Right cardiac atrium (tissue), 5 donors: ENCODE data around the gene SFMBT2. TPM values are rescaled to one million over a fixed set of nuclear protein-coding genes. Genes with fewer than 3 reads are reported as not detected.
"Not testable (repeated sequence)": the region's sequence is repeated elsewhere in the genome, so short reads cannot be mapped to it uniquely, and the experiment has no call there.

Experiments
- ATAC-seq, 2 donors: fragments of 200-7000 bp; cut with Tn5 transposase; one replicate each; pipeline versions ENCODE4 v1.8.0 to v1.9.1; 2020; ENCODE audit warnings: moderate library complexity in 2 of 2, mild to moderate bottlenecking in 1 of 2
- DNase-seq, 3 donors: peaks; one replicate each; pipeline ENCODE4 v3.0.0-alpha.2; 2020
- H3K27ac ChIP-seq: one replicate; pipeline ENCODE4 v1.5.1; 2013; ENCODE audit warnings: mild to moderate bottlenecking, low read length, control low read depth, moderate library complexity
- H3K27me3 ChIP-seq: one replicate; pipeline ENCODE4 v1.6.1; 2013; ENCODE audit not compliant: control insufficient read depth, insufficient read depth
- H3K4me1 ChIP-seq: one replicate; pipeline ENCODE4 v1.6.1; 2013; ENCODE audit warnings: low read length; ENCODE audit not compliant: control insufficient read depth, insufficient read depth
- H3K4me3 ChIP-seq: one replicate; pipeline ENCODE4 v1.5.1; 2013; ENCODE audit warnings: low read length, control low read depth
- H3K9me3 ChIP-seq: one replicate; pipeline ENCODE4 v1.6.1; 2013; ENCODE audit warnings: low read length; ENCODE audit not compliant: control insufficient read depth
- WGBS: extraction: QIAGEN DNeasy Blood & Tissue Kit; methylation state at CpG from one replicate; pipeline ENCODE4 v1.1.7; 2013; 5-methylcytosine and 5-hydroxymethylcytosine counted together
- intact Hi-C, 4 donors: fragments of 100-400 bp; cut with DNase I; formaldehyde crosslinking; loops; one replicate each; pipeline versions ENCODE4 v1.11.0 to v1.14.0; 2022 to 2023
- polyA plus RNA-seq: library from polyadenylated mRNA; stranded (reverse); fragments of 200-250 nt; gene quantifications from one replicate; pipeline ENCODE4 v1.2.3, GENCODE V29; 2013
- total RNA-seq, 4 donors: library from RNA; stranded (reverse); fragmentation: NEBNext Ultra II Directional; extraction: Animal tissue kit (Norgen Biotek cat#: 25700); gene quantifications; one replicate each; pipeline ENCODE4 v1.2.1, GENCODE V29; 2021
- donor health status: healthy with polysubstance abuse.
- donor health status: DM: no; HTN: yes; CAD: no.
- donor health status: DM: no; HTN: no; CAD: no.
- donor health status: DM: no; HTN: yes; CAD: no; lungs with severe emphysema.
- donor health status: DM: yes; HTN: yes; CAD: no.

Gene SFMBT2
- total and polyA plus RNA-seq, 5 donors: 3.3 to 12.9 (median 11.9) TPM

- Histone ChIP-seq H3K27ac (no peak overlapping the region), H3K4me3 (no peak overlapping the region), H3K9me3 (no peaks in the 10 kb centered on the region), H3K4me1 (peaks cover 2% of the 10 kb centered on the region), H3K27me3 (no peaks in the 10 kb centered on the region)
- DNase-seq (no peak), ATAC-seq (no peak)
- 91% methylated on average over 10 of the region's 10 CpGs for WGBS
- intact Hi-C loops: no loop called here
These were observed 217.9 kb downstream of the SFMBT2 start for GRCh38 chr10:7192831-7193361.

GRCh38 chr10:7192061-7192460 lies 218.8 kb downstream of the SFMBT2 start:
- peaks cover 2% of the 10 kb centered on the region for H3K4me1 ChIP-seq
- WGBS: 79% methylated on average over 9 of the region's 9 CpGs
- H3K4me3 ChIP-seq: no peak overlapping the region
- ATAC-seq: no peak
- H3K9me3 ChIP-seq: no peaks in the 10 kb centered on the region
- intact Hi-C loops: no loop called here
- no peak for DNase-seq
- no peaks in the 10 kb centered on the region for H3K27me3 ChIP-seq
- H3K27ac ChIP-seq: no peak overlapping the region

DNA sequence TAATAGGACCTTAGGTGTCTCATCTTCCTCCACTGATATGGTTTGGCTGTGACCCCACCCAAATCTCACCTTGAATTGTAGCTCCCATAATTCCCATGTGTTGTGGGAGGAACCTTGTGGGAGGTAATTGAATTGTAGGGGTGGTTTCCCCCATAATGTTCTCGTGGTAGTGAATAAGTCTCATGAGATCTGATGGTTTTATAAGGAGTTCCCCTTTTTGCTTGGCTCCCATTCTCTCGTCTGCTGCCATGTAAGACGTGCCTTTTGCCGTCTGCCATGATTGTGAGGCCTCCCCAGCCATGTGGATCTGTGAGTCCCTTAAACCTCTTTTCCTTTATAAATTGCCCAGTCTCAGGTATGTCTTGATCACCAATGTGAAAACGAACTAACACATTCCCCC lies 220.1 kb downstream of the SFMBT2 start:
- DNase-seq, intact Hi-C loops, H3K4me3 ChIP-seq, ATAC-seq, H3K9me3 ChIP-seq, H3K27ac ChIP-seq, H3K27me3 ChIP-seq, H3K4me1 ChIP-seq: not testable (repeated sequence)
- 91% methylated on average over 5 of the region's 5 CpGs for WGBS

GRCh38 chr10:7189909-7190308 lies 220.9 kb downstream of the SFMBT2 start:
- no peak overlapping the region for H3K4me3 ChIP-seq
- no peaks in the 10 kb centered on the region for H3K27me3 ChIP-seq
- intact Hi-C loops: no loop called here
- WGBS: 92% methylated on average over 11 of the region's 11 CpGs
- no peak overlapping the region for H3K27ac ChIP-seq
- DNase-seq (no peak), ATAC-seq (no peak)
- no peaks in the 10 kb centered on the region for H3K9me3 ChIP-seq
- H3K4me1 ChIP-seq: no peaks in the 10 kb centered on the region

- Histone ChIP-seq H3K4me3 (no peak overlapping the region), H3K4me1 (no peaks in the 10 kb centered on the region), H3K27ac (no peak overlapping the region), H3K27me3 (no peaks in the 10 kb centered on the region), H3K9me3 (no peaks in the 10 kb centered on the region)
- 63% methylated on average over 9 of the region's 9 CpGs for WGBS
- intact Hi-C loops: no loop called here
- ATAC-seq (no peak), DNase-seq (no peak)
These were observed 222.3 kb downstream of the SFMBT2 start for GRCh38 chr10:7188456-7189050.

DNA sequence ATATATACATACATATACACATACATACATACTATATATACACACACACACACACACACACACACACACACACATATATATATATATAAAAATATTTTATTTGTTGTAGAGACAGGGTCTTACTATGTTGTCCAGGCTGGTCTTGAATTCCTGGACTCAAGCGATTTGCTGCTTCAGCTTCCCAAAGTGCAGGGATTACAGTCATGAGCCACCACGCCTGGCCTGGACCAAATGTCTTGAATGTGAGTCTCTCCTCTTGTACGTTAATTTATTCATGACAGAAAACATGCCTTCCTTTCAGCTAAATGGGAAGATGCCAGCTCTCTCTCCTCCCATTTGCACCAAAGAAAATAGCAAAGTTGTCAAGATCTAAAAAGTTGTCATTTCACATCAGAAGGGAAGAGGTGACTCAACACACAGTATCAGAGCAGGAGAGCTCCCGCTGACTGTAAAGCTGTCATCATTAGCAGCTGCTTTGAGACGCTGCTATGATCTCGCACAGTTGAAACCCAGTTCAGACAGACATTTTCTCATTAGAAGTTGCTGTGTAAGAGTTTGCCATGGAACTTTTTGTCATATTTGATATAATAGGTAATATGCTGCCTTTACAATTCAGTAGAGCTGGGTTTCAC lies 224.3 kb downstream of the SFMBT2 start:
- no peak for ATAC-seq
- intact Hi-C loops: no loop called here
- Histone ChIP-seq H3K27me3 (no peaks in the 10 kb centered on the region), H3K4me1 (no peaks in the 10 kb centered on the region), H3K9me3 (no peaks in the 10 kb centered on the region), H3K4me3 (no peak overlapping the region), H3K27ac (no peak overlapping the region)
- DNase-seq: no peak
- 77% methylated on average over 6 of the region's 6 CpGs for WGBS

GRCh38 chr10:7185367-7185690 lies 225.5 kb downstream of the SFMBT2 start:
- intact Hi-C loops: no loop called here
- ATAC-seq: no peak
- 85% methylated on average over 4 of the region's 4 CpGs for WGBS
- H3K9me3 ChIP-seq: no peaks in the 10 kb centered on the region
- H3K27me3 ChIP-seq: no peaks in the 10 kb centered on the region
- no peak overlapping the region for H3K27ac ChIP-seq
- no peak overlapping the region for H3K4me3 ChIP-seq
- no peak for DNase-seq
- H3K4me1 ChIP-seq: no peaks in the 10 kb centered on the region

DNA sequence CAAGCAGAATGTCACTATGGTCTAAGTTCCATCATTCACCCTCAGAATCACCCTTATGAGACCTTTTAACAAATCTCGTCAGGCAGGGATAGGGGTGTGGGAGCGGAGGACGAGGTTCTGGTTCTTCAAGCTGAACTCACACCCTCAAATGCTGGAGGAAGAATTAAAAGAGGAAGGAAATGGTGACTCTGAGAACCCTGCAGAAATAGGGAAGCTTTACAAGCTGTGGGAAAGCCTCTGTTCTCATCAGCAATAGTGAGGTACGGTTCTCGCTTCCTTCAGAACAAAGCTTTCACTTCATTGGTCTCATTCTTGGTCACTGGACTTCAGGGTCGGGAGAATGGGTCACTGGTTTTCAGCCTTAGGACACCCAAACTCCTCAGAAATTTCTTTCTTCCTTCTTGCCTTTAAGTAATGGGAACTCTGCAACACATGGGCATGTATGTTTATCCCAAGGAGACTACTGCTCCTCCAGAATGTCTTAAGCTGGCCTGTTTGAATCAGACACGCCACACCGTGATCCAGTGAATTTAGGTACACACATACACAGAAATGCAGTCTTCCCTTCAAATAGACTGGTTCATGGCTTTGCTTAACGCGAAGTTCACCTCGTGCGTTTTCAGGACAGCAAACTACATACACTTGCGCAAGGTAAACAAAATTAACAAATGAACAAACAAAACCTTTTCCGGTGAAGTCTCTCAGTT lies 226.0 kb downstream of the SFMBT2 start:
- WGBS: 89% methylated on average over 14 of the region's 14 CpGs
- peak in 1 of 3 donors; percentile 19 for DNase-seq
- intact Hi-C loops: no loop called here
- Histone ChIP-seq H3K9me3 (no peaks in the 10 kb centered on the region), H3K4me3 (no peak overlapping the region), H3K4me1 (no peaks in the 10 kb centered on the region), H3K27me3 (no peaks in the 10 kb centered on the region), H3K27ac (no peak overlapping the region)
- ATAC-seq: peak; percentile 57 to 68

GRCh38 chr10:7184116-7184515 lies 226.7 kb downstream of the SFMBT2 start:
- DNase-seq, H3K27ac ChIP-seq, H3K9me3 ChIP-seq, H3K4me3 ChIP-seq, ATAC-seq, H3K4me1 ChIP-seq, H3K27me3 ChIP-seq, intact Hi-C loops: not testable (repeated sequence)
- WGBS: 92% methylated on average over 2 of the region's 2 CpGs

DNA sequence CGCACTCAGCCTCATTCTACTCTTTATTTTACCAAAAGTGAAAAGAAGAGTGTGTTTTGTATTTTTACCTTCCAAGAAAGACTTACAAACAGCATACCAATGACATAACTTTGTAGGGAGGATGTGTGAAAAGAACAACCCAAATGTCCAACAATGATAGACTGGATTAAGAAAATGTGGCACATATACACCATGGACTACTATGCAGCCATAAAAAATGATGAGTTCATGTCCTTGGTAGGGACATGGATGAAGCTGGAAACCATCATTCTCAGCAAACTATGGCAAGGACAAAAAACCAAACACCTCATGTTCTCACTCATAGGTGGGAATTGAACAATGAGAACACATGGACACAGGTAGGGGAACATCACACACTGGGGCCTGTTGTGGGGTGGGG lies 228.5 kb downstream of the SFMBT2 start:
- H3K9me3 ChIP-seq, DNase-seq, H3K4me1 ChIP-seq, intact Hi-C loops, H3K27me3 ChIP-seq, H3K27ac ChIP-seq, ATAC-seq, H3K4me3 ChIP-seq: not testable (repeated sequence)
- 98% methylated on average over 1 of the region's 1 CpG for WGBS

- Histone ChIP-seq H3K27ac (no peak overlapping the region), H3K9me3 (no peaks in the 10 kb centered on the region), H3K4me1 (no peaks in the 10 kb centered on the region), H3K27me3 (no peaks in the 10 kb centered on the region), H3K4me3 (no peak overlapping the region)
- DNase-seq (no peak), ATAC-seq (no peak)
- 97% methylated on average over 2 of the region's 2 CpGs for WGBS
- intact Hi-C loops: no loop called here
These were observed 229.4 kb downstream of the SFMBT2 start for GRCh38 chr10:7181420-7181819.
